ENCODE data around the gene SAMD9L.

The SAMD9L gene

GRCh38 chr7:93148144-93148543, at the start of gene SAMD9L:
TSS of gene SAMD9L (minus strand) at chr7:93148385. CDS start at chr7:93135971, 12,414 bp downstream.
- no peak for DNase-seq

- no peak for DNase-seq
Observed at GRCh38 chr7:93196336-93196735, 48.2 kb upstream of the SAMD9L start.

- DNase-seq, result no peak
Observed at GRCh38 chr7:93194386-93194785, 46.2 kb upstream of the SAMD9L start.

- DNase-seq, result no peak
Observed at GRCh38 chr7:93188870-93189634, 40.9 kb upstream of the SAMD9L start.

- no peak for DNase-seq
Observed at GRCh38 chr7:93185303-93186027, 37.3 kb upstream of the SAMD9L start.

- DNase-seq, result no peak
Observed at GRCh38 chr7:93179173-93179572, 31.0 kb upstream of the SAMD9L start.

GRCh38 chr7:93178213-93178612, 30.0 kb upstream of the SAMD9L start:
- DNase-seq, result peak; percentile 2

- DNase-seq, result no peak
Observed at GRCh38 chr7:93176992-93177580, 28.9 kb upstream of the SAMD9L start.

- DNase-seq, result no peak
Observed at GRCh38 chr7:93175219-93175618, 27.0 kb upstream of the SAMD9L start.

- DNase-seq, result no peak
Observed at GRCh38 chr7:93172683-93173082, 24.5 kb upstream of the SAMD9L start.

- DNase-seq, result no peak
Observed at GRCh38 chr7:93171606-93172226, 23.5 kb upstream of the SAMD9L start.

- DNase-seq, result no peak
Observed at GRCh38 chr7:93165447-93165846, 17.3 kb upstream of the SAMD9L start.

GRCh38 chr7:93164766-93165165, 16.6 kb upstream of the SAMD9L start:
- DNase-seq, result no peak

- DNase-seq, result no peak
Observed at GRCh38 chr7:93161181-93161762, 13.1 kb upstream of the SAMD9L start.

GRCh38 chr7:93160410-93160809, 12.2 kb upstream of the SAMD9L start:
- DNase-seq, result no peak

- DNase-seq, result no peak
Observed at GRCh38 chr7:93159490-93159889, 11.3 kb upstream of the SAMD9L start.

- no peak for DNase-seq
Observed at GRCh38 chr7:93156884-93157283, 8.7 kb upstream of the SAMD9L start.

- DNase-seq, result no peak
Observed at GRCh38 chr7:93150200-93150835, 2.1 kb upstream of the SAMD9L start.

- no peak for DNase-seq
Observed at GRCh38 chr7:93148727-93149126, 542 bp upstream of the SAMD9L start.

GRCh38 chr7:93147363-93147762, 822 bp downstream of the SAMD9L start:
- no peak for DNase-seq

- DNase-seq, result no peak
Observed at GRCh38 chr7:93146472-93147141, 1.6 kb downstream of the SAMD9L start.

- no peak for DNase-seq
Observed at GRCh38 chr7:93146036-93146435, 2.1 kb downstream of the SAMD9L start.

Measured in NCI-H1105 (cell line).